CD8-positive, alpha-beta memory T cell (primary cell): Measurements from ENCODE around the gene ARHGAP45. TPM values are rescaled to one million over a fixed set of nuclear protein-coding genes. Genes with fewer than 3 reads are reported as not detected.
"Not testable (repeated sequence)": the region's sequence is repeated elsewhere in the genome, so short reads cannot be mapped to it uniquely, and the experiment has no call there.

Experiments
- CTCF ChIA-PET: fragments of 350-600 bp; sonication (Branson Sonifier 250); formaldehyde crosslinking; loops from one replicate; lab custom pipeline; 2021; ENCODE audit warnings: antibody characterized with exemption; lab: Charles Lee
- POLR2A ChIA-PET: fragments of 350-600 bp; sonication (Branson Sonifier 250); formaldehyde crosslinking; loops from one replicate; lab custom pipeline; 2021; ENCODE audit warnings: antibody characterized with exemption; lab: Charles Lee
- DNase-seq, 5 donors: peaks; one replicate each; pipeline versions ENCODE4 v3.0.0 to v3.0.0-alpha.2; 2020 to 2022; ENCODE audit warnings: mixed read lengths in 1 of 5
- H3K27ac ChIP-seq: one replicate; pipeline ENCODE4 v1.7.0; 2013; ENCODE audit warnings: low read depth, mild to moderate bottlenecking, low read length, moderate library complexity
- H3K27me3 ChIP-seq: 2 replicates; pipeline ENCODE4 v1.7.0; 2013; ENCODE audit warnings: low read length, mild to moderate bottlenecking; ENCODE audit not compliant: insufficient read depth, poor library complexity, severe bottlenecking
- H3K36me3 ChIP-seq: 2 replicates; pipeline ENCODE4 v1.7.0; 2013; ENCODE audit warnings: mild to moderate bottlenecking, low read length, moderate library complexity; ENCODE audit not compliant: insufficient read depth
- H3K4me1 ChIP-seq: 2 replicates; pipeline ENCODE4 v1.7.0; 2013; ENCODE audit warnings: mild to moderate bottlenecking, low read length, moderate library complexity; ENCODE audit not compliant: insufficient read depth
- H3K4me3 ChIP-seq: 2 replicates; pipeline ENCODE4 v1.7.0; 2013; ENCODE audit warnings: mild to moderate bottlenecking, low read length
- H3K9me3 ChIP-seq: 2 replicates; pipeline ENCODE4 v1.7.0; 2013; ENCODE audit warnings: mild to moderate bottlenecking, low read length
- H3K27ac Mint-ChIP-seq, 8 donors: one replicate each; pipeline ENCODE4 v1.8.0; 2020 to 2021; ENCODE audit warnings: mixed read lengths in 8 of 8, mild to moderate bottlenecking in 6 of 8, inconsistent platforms in 3 of 8, moderate library complexity in 3 of 8
- H3K27me3 Mint-ChIP-seq, 2 donors: one replicate each; pipeline ENCODE4 v1.8.0; 2020 to 2021; ENCODE audit warnings: mixed read lengths in 2 of 2, mild to moderate bottlenecking in 1 of 2, moderate library complexity in 1 of 2
- H3K36me3 Mint-ChIP-seq, 3 donors: one replicate each; pipeline ENCODE4 v1.8.0; 2020 to 2021; ENCODE audit warnings: mixed read lengths in 3 of 3, inconsistent platforms in 1 of 3, mild to moderate bottlenecking in 1 of 3
- H3K4me1 Mint-ChIP-seq, 3 donors: one replicate each; pipeline ENCODE4 v1.8.0; 2020 to 2021; ENCODE audit warnings: mixed read lengths in 3 of 3, inconsistent platforms in 1 of 3, mild to moderate bottlenecking in 1 of 3
- H3K4me3 Mint-ChIP-seq, 7 donors: one replicate each; pipeline ENCODE4 v1.8.0; 2020 to 2021; ENCODE audit warnings: mixed read lengths in 7 of 7, mild to moderate bottlenecking in 6 of 7, moderate library complexity in 4 of 7, inconsistent platforms in 2 of 7
- H3K9me3 Mint-ChIP-seq, 5 donors: one replicate each; pipeline ENCODE4 v1.8.0; 2020 to 2022; ENCODE audit warnings: mixed read lengths in 5 of 5, mild to moderate bottlenecking in 3 of 5, moderate library complexity in 2 of 5, inconsistent platforms in 1 of 5
- polyA plus RNA-seq: library from polyadenylated mRNA; unstranded; fragments of 300-500 nt; fragmentation: Illumina TruSeq; gene quantifications from one replicate; pipeline ENCODE4 v1.2.3, GENCODE V29; 2021
- total RNA-seq, 2 experiments: library from RNA; stranded (reverse); gene quantifications; one replicate each; pipeline ENCODE4 v1.2.3, GENCODE V29; 2021

Gene ARHGAP45
- total and polyA plus RNA-seq, 3 experiments from 2014 or later, result 212 to 478 (median 220) TPM

DNA sequence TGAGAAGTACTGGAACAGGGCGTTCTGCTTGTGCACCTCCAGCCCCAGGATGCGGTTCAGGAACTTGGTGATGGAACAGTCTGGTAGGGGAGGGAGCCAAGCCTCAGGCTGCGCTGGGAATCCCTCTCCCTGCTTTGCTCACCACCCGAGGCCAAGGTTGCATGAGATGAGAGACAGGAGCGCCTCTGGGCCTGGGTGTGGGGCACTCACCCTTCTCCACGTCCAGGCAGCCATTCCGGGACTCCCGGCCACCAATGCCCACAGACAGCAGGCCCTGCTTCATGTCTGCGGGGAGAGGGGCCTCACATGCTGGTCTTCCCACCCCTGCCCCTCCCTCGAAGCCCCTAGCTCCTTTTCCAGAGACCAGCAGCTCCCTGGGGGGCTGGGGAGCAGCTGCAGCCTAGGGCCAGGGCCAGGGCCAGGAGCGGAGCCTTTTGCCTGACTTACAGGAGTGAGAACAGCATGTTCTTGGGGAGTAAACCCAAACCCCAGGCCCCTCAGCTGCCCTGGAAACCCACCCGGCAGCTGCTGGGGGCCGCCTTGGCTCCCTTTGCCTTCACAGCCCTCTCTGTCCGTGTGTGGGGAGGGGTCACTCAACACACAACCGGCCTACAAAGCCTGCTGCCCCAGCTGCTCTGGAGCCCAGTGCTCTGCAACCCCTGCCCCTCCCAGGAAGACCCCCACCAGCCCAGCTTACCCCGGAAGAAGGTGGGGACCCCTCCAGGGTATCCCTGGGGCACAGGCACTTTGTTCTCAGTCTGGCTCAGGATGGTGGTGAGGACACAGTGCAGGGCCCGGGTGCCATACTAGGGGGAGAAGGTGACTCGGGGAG, 44.1 kb downstream of the ARHGAP45 start:
- H3K36me3 Mint-ChIP-seq, result peaks cover 0 to 38% (median 0%) of the 10 kb centered on the region in 3 donors
- peak overlapping the region in 2 of 8 donors; percentile 29 to 36 for H3K27ac Mint-ChIP-seq
- ChIA-PET POLR2A (interaction anchor here (0.5 to 0.6 kb wide), 3 partner anchors 12 to 567 kb away, joined by 3 to 4 read pairs (median 3); no protein-coding TSS in a partner anchor), CTCF (interaction anchor here (3.7 kb wide), 1 partner anchor 82 kb away, joined by 50 read pairs; no protein-coding TSS in a partner anchor)
- Histone ChIP-seq H3K36me3 (peaks cover 8% of the 10 kb centered on the region), H3K4me1 (peaks cover 6% of the 10 kb centered on the region), H3K9me3 (no peaks in the 10 kb centered on the region), H3K27ac (no peak overlapping the region), H3K27me3 (no peaks in the 10 kb centered on the region), H3K4me3 (no peak overlapping the region)
- no peaks in the 10 kb centered on the region for H3K27me3 Mint-ChIP-seq
- no peak for DNase-seq
- no peaks in the 10 kb centered on the region for H3K9me3 Mint-ChIP-seq
- H3K4me1 Mint-ChIP-seq, result peaks cover 1 to 8% (median 2%) of the 10 kb centered on the region in 3 donors
- no peak overlapping the region for H3K4me3 Mint-ChIP-seq

DNA sequence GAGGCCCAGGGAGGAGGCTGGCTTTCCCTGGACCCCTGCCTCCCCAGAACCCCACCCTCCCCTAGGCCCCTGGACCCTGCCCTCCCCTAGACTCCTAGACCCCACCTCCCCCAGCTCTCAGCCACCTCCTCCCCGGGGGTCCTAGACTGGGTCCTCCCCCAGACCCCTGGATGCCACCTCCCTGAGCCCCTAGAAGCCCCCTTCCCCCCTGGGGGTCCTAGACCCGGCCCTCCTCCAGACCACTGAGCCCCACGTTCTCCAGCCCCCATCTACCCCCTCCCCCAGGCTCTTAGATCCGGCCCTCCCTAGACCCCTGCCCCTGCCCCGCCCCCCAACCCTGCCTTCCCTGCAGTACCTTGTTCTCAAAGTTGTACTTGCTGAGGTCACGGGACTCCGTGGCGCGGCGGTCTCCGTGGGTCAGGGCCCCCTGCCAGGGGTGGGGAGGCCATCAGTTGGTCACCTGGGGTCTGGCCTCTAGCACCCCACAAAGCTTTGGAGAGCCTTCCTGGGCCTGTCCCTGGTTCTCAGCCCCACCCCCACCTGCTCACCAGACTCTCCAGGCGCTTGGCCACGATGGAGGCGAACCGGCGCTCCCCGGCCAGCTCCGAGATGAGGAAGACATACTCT, 44.8 kb downstream of the ARHGAP45 start:
- peaks cover 6% of the 10 kb centered on the region for H3K4me1 ChIP-seq
- H3K36me3 ChIP-seq, result peaks cover 15% of the 10 kb centered on the region
- Mint-ChIP-seq H3K9me3 (no peaks in the 10 kb centered on the region), H3K4me3 (no peak overlapping the region), H3K27ac (no peak overlapping the region), H3K36me3 (peaks cover 0 to 35% (median 0%) of the 10 kb centered on the region in 3 donors), H3K27me3 (no peaks in the 10 kb centered on the region), H3K4me1 (peaks cover 0 to 6% (median 1%) of the 10 kb centered on the region in 3 donors)
- CTCF ChIA-PET, result interaction anchor here (1.1 to 3.7 kb wide), 5 partner anchors 47 to 110 kb away, joined by 3 to 50 read pairs (median 8); no protein-coding TSS in a partner anchor
- H3K4me3 ChIP-seq, result no peak overlapping the region
- no peak overlapping the region for H3K27ac ChIP-seq
- no peaks in the 10 kb centered on the region for H3K27me3 ChIP-seq
- DNase-seq, result peak in 1 of 5 donors; percentile 48
- POLR2A ChIA-PET, result interaction anchor here (0.6 to 1.0 kb wide), 4 partner anchors 11 to 188 kb away, joined by 3 to 6 read pairs (median 4); partner anchors contain the start of gene ATP5F1D
- H3K9me3 ChIP-seq, result no peaks in the 10 kb centered on the region

DNA sequence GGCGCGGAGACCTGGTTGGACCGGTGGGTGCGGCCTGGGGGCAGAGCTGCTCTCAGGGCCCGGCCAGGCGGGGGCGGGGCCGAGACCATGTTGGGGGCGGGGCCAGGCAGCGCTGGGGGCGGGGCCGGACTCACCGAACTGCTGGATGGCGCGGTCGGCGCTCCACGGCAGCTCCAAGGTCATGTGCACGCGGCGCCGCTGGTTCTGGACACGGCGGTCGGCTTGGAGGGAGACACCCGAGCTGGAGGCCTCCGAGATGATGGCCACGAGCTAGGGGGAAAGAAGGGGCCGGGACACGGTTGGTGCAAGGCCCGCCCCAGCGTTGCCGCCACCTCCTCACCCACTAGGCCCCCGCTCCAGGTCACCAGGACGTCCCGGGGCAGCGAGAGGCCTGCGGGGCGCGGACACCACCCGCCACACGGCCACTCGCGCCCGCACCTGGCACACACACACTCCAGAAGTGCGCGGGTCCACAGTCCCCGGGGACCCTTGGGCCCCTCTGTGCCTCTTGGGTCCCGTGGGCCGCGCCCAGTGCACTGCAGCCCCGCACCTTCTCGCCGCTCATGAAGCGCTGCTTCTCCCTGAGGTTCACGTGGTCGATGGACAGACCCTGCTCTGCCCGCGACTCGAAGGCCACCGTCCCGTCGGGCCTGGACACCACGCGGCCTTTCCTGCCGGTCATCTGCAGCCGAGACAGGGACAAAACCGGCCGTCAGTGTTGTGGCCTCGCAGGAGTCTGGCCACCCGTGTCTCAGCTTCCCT, 45.5 kb downstream of the ARHGAP45 start:
- H3K27ac Mint-ChIP-seq, result no peak overlapping the region
- peaks cover 0 to 34% (median 0%) of the 10 kb centered on the region in 3 donors for H3K36me3 Mint-ChIP-seq
- ChIA-PET CTCF (interaction anchor here (0.8 to 3.7 kb wide), 21 partner anchors 10 to 132 kb away, joined by 3 to 50 read pairs (median 5); partner anchors contain the start of gene ATP5F1D), POLR2A (interaction anchor here (0.6 to 1.0 kb wide), 3 partner anchors 91 to 189 kb away, joined by 3 to 6 read pairs (median 3); partner anchors contain the start of gene ATP5F1D)
- Histone ChIP-seq H3K36me3 (peaks cover 15% of the 10 kb centered on the region), H3K27me3 (no peaks in the 10 kb centered on the region), H3K9me3 (no peaks in the 10 kb centered on the region), H3K4me1 (peaks cover 6% of the 10 kb centered on the region), H3K27ac (no peak overlapping the region), H3K4me3 (no peak overlapping the region)
- H3K9me3 Mint-ChIP-seq, result no peaks in the 10 kb centered on the region
- DNase-seq, result peak in 1 of 5 donors; percentile 46
- no peak overlapping the region for H3K4me3 Mint-ChIP-seq
- no peaks in the 10 kb centered on the region for H3K27me3 Mint-ChIP-seq
- peaks cover 0 to 3% (median 0%) of the 10 kb centered on the region in 3 donors for H3K4me1 Mint-ChIP-seq

DNA sequence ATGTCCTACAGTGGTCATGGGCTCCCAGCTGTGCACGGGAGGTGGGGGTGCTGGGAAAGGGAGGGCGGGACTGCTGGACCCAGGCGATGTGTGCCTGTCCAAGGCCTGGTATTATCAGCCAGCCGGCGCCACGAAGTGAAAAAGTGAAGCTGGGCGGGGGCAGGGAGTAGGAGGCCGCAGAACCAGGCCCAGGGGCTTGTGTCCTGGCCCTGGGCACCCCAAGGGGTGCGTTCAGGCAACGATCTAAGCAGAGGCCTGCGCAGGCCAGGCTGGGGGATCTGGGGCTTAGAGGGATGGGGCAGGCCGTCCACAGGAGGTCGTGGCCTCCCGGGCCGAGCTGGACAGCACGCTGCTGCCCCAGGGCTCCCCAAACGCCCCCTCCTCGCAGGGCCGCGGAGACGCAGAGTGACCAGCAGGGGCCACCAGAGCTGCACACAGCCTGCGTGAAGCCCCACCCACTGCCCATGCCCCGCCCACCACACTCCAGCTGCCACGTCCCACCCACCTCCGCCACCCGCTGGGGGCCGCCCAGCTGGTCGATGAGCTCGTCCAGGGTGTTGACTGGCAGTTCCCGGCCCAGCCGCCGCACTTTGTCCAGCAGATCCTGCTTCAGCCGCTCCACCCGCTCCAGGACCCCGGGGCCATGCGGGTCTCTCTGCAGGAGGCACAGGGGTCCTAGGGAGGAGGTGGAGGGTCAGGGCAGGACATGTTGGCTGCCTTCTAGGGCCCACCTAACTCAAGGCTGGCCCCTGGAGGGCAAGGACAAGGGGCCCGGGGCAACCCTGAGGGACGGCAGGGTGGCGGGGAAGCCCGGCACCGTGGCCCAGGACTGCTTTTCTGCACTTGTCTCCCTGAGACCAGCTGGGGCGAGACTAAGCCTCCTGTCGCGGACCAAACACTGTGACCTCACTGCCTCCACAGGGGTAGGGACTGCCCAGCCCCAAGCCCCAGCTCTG, 46.3 kb downstream of the ARHGAP45 start:
- H3K9me3 Mint-ChIP-seq, result no peaks in the 10 kb centered on the region
- Histone ChIP-seq H3K9me3 (no peaks in the 10 kb centered on the region), H3K27ac (peak overlapping the region; percentile 16), H3K27me3 (no peaks in the 10 kb centered on the region), H3K36me3 (peaks cover 22% of the 10 kb centered on the region), H3K4me1 (peaks cover 6% of the 10 kb centered on the region), H3K4me3 (no peak overlapping the region)
- peaks cover 0 to 41% (median 0%) of the 10 kb centered on the region in 3 donors for H3K36me3 Mint-ChIP-seq
- POLR2A ChIA-PET, result interaction anchor here (0.6 to 1.0 kb wide), 7 partner anchors 15 to 131 kb away, joined by 3 to 5 read pairs (median 3); partner anchors contain the start of gene ATP5F1D
- peaks cover 0 to 3% (median 0%) of the 10 kb centered on the region in 3 donors for H3K4me1 Mint-ChIP-seq
- no peak overlapping the region for H3K4me3 Mint-ChIP-seq
- peak overlapping the region in 3 of 8 donors; percentile 42 to 57 (median 43) for H3K27ac Mint-ChIP-seq
- CTCF ChIA-PET, result interaction anchor here (0.6 to 3.7 kb wide), 28 partner anchors 9 to 131 kb away, joined by 3 to 50 read pairs (median 4); partner anchors contain the start of gene ATP5F1D
- DNase-seq, result peak; percentile 78 to 90 (median 83)
- H3K27me3 Mint-ChIP-seq, result no peaks in the 10 kb centered on the region

DNA sequence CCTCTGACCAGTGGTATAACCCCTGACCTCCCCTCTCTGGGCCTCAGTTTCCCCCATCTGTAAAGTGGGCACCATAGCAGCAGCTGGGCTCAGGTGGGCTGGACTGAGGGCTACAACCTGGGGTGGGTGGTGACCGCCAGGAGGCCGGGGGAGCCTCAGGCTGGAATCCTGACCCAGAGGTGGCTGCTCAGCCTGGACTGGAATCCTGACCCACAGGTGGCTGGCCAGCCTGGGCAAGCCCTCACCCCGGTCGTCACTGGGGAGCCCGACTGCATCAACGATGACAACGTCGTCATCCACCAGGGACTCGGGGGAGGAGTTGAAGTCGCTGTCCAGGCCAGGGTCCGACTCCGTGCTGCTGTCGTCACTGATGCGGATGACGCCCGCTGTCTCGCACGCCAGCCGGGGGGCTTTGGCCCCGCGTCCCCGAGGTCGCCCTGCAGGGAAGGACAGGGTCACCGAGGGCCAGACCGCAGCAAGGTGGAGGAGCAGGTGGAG, 47.1 kb downstream of the ARHGAP45 start:
- POLR2A ChIA-PET, result interaction anchor here (0.7 to 1.0 kb wide), 4 partner anchors 26 to 131 kb away, joined by 3 to 5 read pairs (median 3); no protein-coding TSS in a partner anchor
- H3K27ac ChIP-seq, result peak overlapping the region; percentile 16

DNA sequence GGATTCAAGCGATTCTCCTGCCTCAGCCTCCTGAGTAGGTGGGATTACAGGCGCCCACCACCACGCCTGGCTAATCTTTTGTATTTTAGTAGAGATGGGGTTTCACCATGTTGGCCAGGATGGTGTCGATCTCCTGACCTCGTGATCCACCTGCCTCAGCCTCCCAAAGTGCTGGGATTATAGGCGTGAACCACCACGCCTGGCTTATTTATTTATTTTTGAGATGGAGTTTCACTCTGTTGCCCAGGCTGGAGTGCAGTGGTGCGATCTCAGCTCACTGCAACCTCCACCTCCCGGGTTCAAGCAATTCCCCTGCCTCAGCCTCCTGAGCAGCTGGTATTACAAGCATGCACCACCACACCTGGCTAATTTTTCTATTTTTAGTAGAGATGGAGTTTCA, 47.8 kb downstream of the ARHGAP45 start:
- H3K36me3 Mint-ChIP-seq, result peaks cover 0 to 46% (median 0%) of the 10 kb centered on the region in 3 donors
- H3K4me1 Mint-ChIP-seq, DNase-seq, H3K27me3 Mint-ChIP-seq, H3K4me3 Mint-ChIP-seq, H3K27me3 ChIP-seq, H3K27ac ChIP-seq, H3K4me3 ChIP-seq, H3K9me3 ChIP-seq, POLR2A ChIA-PET, H3K9me3 Mint-ChIP-seq, H3K4me1 ChIP-seq: not testable (repeated sequence)
- peak overlapping the region in 1 of 8 donors; percentile 17 for H3K27ac Mint-ChIP-seq
- CTCF ChIA-PET, result interaction anchor here (1.8 to 2.1 kb wide), 2 partner anchors 16 to 124 kb away, joined by 4 to 7 read pairs; no protein-coding TSS in a partner anchor
- H3K36me3 ChIP-seq, result peaks cover 29% of the 10 kb centered on the region

More for the DNA sequence above, 47.1 kb downstream of the ARHGAP45 start:
- no peak overlapping the region for H3K27ac Mint-ChIP-seq
- peaks cover 0 to 3% (median 0%) of the 10 kb centered on the region in 3 donors for H3K4me1 Mint-ChIP-seq
- Histone ChIP-seq H3K4me3 (no peak overlapping the region), H3K4me1 (peaks cover 6% of the 10 kb centered on the region), H3K9me3 (no peaks in the 10 kb centered on the region), H3K36me3 (peaks cover 29% of the 10 kb centered on the region), H3K27me3 (no peaks in the 10 kb centered on the region)
- CTCF ChIA-PET, result interaction anchor here (0.6 to 3.7 kb wide), 22 partner anchors 8 to 130 kb away, joined by 3 to 50 read pairs (median 5); no protein-coding TSS in a partner anchor
- no peaks in the 10 kb centered on the region for H3K9me3 Mint-ChIP-seq
- peaks cover 0 to 44% (median 0%) of the 10 kb centered on the region in 3 donors for H3K36me3 Mint-ChIP-seq
- DNase-seq, result peak in 1 of 5 donors; percentile 53
- H3K4me3 Mint-ChIP-seq, result no peak overlapping the region
- no peaks in the 10 kb centered on the region for H3K27me3 Mint-ChIP-seq
